ENCODE measurements around the gene SH3PXD2A. TPM values are rescaled to one million over a fixed set of nuclear protein-coding genes. Genes with fewer than 3 reads are reported as not detected.

The SH3PXD2A gene
- total and polyA plus RNA-seq, 2 experiments from 2014 or later: 1.8 to 5.0 TPM

DNA sequence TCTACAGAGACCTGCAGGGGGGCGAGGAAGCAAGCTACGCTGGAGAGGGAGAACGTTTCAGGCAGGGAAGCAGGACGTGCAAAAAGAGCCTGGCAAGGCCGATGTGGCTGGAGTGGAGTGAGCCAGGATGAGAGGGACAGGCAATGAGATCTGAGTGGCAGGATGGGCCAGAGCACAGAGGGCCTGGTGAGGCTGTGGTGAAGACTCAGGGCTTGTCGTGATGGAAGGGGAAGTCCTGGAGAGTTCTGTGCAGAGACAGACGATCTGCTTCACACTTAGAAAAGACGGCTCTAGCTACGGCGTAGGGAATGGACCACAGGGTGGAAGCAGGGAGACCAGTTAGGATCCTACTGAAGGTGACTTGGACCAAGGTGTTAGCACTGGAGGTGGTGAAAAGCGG, 87.0 kb downstream of the SH3PXD2A start:
- peaks cover 24% of the 10 kb centered on the region; the same call in 1 of the 2 replicates for H3K4me1 ChIP-seq (ENCODE audit: insufficient read depth)
- H4K20me1 ChIP-seq (replicated peaks; ENCODE audit: insufficient read depth): no peaks in the 10 kb centered on the region
- ATAC-seq: no peak
- Mint-ChIP-seq H3K27me3 (ENCODE audit: insufficient read depth, low read depth, poor library complexity) (peaks cover 7% of the 10 kb centered on the region), H3K36me3 (ENCODE audit: low read depth) (no peaks in the 10 kb centered on the region), H3K27ac (no peak overlapping the region), H3K4me1 (peaks cover 45% of the 10 kb centered on the region), H3K4me3 (no peak overlapping the region), H3K9me3 (no peaks in the 10 kb centered on the region)
- no peaks in the 10 kb centered on the region for H3K9me2 ChIP-seq (ENCODE audit: insufficient read depth)
- no peak overlapping the region for H3K4me3 ChIP-seq
- peak overlapping the region; percentile 42 for H3K4me2 ChIP-seq
- H3K36me3 ChIP-seq (ENCODE audit: insufficient read depth): no peaks in the 10 kb centered on the region
- no peak overlapping the region for H3K27ac ChIP-seq (ENCODE audit: low read depth)
- peak overlapping the region; percentile 66 for H2AFZ ChIP-seq
- no peak for TF ChIP-seq EZH2phosphoT487 (IDR thresholded peaks at IDR 0.05; ENCODE audit: unreplicated experiment)
- no peak for TF ChIP-seq POLR2AphosphoS5 (IDR thresholded peaks at IDR 0.05; ENCODE audit: low read depth)
- TF ChIP-seq CREB1 (CRISPR knock-in tag; IDR thresholded peaks at IDR 0.05; ENCODE audit: low read depth): no peak
- no peak for TF ChIP-seq EZH2 (IDR thresholded peaks at IDR 0.05; ENCODE audit: low read depth, unreplicated experiment)
- TF ChIP-seq JUNB (IDR thresholded peaks at IDR 0.05; ENCODE audit: unreplicated experiment): no peak
- TF ChIP-seq, protein P1, sequence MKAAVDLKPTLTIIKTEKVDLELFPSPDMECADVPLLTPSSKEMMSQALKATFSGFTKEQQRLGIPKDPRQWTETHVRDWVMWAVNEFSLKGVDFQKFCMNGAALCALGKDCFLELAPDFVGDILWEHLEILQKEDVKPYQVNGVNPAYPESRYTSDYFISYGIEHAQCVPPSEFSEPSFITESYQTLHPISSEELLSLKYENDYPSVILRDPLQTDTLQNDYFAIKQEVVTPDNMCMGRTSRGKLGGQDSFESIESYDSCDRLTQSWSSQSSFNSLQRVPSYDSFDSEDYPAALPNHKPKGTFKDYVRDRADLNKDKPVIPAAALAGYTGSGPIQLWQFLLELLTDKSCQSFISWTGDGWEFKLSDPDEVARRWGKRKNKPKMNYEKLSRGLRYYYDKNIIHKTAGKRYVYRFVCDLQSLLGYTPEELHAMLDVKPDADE (IDR thresholded peaks at IDR 0.05): no peak
- TF ChIP-seq, protein P2, sequence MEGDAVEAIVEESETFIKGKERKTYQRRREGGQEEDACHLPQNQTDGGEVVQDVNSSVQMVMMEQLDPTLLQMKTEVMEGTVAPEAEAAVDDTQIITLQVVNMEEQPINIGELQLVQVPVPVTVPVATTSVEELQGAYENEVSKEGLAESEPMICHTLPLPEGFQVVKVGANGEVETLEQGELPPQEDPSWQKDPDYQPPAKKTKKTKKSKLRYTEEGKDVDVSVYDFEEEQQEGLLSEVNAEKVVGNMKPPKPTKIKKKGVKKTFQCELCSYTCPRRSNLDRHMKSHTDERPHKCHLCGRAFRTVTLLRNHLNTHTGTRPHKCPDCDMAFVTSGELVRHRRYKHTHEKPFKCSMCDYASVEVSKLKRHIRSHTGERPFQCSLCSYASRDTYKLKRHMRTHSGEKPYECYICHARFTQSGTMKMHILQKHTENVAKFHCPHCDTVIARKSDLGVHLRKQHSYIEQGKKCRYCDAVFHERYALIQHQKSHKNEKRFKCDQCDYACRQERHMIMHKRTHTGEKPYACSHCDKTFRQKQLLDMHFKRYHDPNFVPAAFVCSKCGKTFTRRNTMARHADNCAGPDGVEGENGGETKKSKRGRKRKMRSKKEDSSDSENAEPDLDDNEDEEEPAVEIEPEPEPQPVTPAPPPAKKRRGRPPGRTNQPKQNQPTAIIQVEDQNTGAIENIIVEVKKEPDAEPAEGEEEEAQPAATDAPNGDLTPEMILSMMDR (conservative IDR thresholded peaks at IDR 0.05; ENCODE audit: low read depth in 2 of 2): no peak
- no peak for TF ChIP-seq STAT1 (IDR thresholded peaks at IDR 0.05; ENCODE audit: unreplicated experiment)
- TF ChIP-seq NANOG (IDR thresholded peaks at IDR 0.05; ENCODE audit: borderline replicate concordance): no peak
- TF ChIP-seq, protein P3, sequence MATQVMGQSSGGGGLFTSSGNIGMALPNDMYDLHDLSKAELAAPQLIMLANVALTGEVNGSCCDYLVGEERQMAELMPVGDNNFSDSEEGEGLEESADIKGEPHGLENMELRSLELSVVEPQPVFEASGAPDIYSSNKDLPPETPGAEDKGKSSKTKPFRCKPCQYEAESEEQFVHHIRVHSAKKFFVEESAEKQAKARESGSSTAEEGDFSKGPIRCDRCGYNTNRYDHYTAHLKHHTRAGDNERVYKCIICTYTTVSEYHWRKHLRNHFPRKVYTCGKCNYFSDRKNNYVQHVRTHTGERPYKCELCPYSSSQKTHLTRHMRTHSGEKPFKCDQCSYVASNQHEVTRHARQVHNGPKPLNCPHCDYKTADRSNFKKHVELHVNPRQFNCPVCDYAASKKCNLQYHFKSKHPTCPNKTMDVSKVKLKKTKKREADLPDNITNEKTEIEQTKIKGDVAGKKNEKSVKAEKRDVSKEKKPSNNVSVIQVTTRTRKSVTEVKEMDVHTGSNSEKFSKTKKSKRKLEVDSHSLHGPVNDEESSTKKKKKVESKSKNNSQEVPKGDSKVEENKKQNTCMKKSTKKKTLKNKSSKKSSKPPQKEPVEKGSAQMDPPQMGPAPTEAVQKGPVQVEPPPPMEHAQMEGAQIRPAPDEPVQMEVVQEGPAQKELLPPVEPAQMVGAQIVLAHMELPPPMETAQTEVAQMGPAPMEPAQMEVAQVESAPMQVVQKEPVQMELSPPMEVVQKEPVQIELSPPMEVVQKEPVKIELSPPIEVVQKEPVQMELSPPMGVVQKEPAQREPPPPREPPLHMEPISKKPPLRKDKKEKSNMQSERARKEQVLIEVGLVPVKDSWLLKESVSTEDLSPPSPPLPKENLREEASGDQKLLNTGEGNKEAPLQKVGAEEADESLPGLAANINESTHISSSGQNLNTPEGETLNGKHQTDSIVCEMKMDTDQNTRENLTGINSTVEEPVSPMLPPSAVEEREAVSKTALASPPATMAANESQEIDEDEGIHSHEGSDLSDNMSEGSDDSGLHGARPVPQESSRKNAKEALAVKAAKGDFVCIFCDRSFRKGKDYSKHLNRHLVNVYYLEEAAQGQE (IDR thresholded peaks at IDR 0.05; ENCODE audit: unreplicated experiment): no peak
- no peak for TF ChIP-seq ZNF331 (CRISPR knock-in tag; IDR thresholded peaks at IDR 0.05; ENCODE audit: low read depth)
- TF ChIP-seq ZNF462 (CRISPR knock-in tag; IDR thresholded peaks at IDR 0.05): no peak
- TF ChIP-seq ZNF114 (CRISPR knock-in tag; IDR thresholded peaks at IDR 0.05): no peak
- H3K27me3 ChIP-seq (ENCODE audit: insufficient read depth): no peaks in the 10 kb centered on the region
- no peak for DNase-seq (ENCODE audit: low spot score)
- 0 out of 2 replicates have a peak, but pooled peaks cover 6% of the 10 kb centered on the region for H3F3A ChIP-seq (replicated peaks; ENCODE audit: low read depth)
- no peaks in the 10 kb centered on the region for H3K79me2 ChIP-seq (replicated peaks; ENCODE audit: insufficient read depth)
